Measurements from ENCODE around the gene PRRC2A.

The PRRC2A gene

GRCh38 chr6:31578184-31579118 is 42.1 kb upstream of the PRRC2A start:
- H3K4me3 ChIP-seq (ENCODE audit: low read depth, low read length): no peak overlapping the region
- no peaks in the 10 kb centered on the region for H3K36me3 ChIP-seq (ENCODE audit: control insufficient read depth in 2 of 2, insufficient read depth in 1 of 2, low read length in 2 of 2)
- ChIA-PET CTCF (interaction anchor here (0.5 to 18.7 kb wide), 9 partner anchors 8 to 1582 kb away, joined by 3 to 518 read pairs (median 5); partner anchors contain the start of genes ATP6V1G2, LST1, LTA and NCR3), POLR2A (no interaction called here)
- TF ChIP-seq ZNF341 (tag by site-specific recombination; IDR thresholded peaks at IDR 0.05; ENCODE audit: low read depth) (peak; percentile 38; the same call in 1 of the 2 replicates), GFI1B (tag by site-specific recombination; IDR thresholded peaks at IDR 0.05) (0 out of 2 replicates have a peak, but pooled peaks have one; percentile 56), ZNF449 (tag by site-specific recombination; IDR thresholded peaks at IDR 0.05) (0 out of 2 replicates have a peak, but pooled peaks have one; percentile 40), ZNF621 (tag by site-specific recombination; IDR thresholded peaks at IDR 0.05) (no peak), IKZF3 (tag by site-specific recombination; IDR thresholded peaks at IDR 0.05) (0 out of 2 replicates have a peak, but pooled peaks have one; percentile 50)
- peaks cover 4% of the 10 kb centered on the region; the same call in 1 of the 2 replicates for H3K4me1 ChIP-seq (ENCODE audit: control insufficient read depth, insufficient read depth, low read length)
- no peaks in the 10 kb centered on the region for H3K9me3 ChIP-seq (ENCODE audit: control insufficient read depth, insufficient read depth, low read depth, low read length)
- H3K27ac ChIP-seq (ENCODE audit: extremely low read depth, low read depth, low read length): no peak overlapping the region

- no peak overlapping the region for H3K27ac ChIP-seq (ENCODE audit: extremely low read depth, low read depth, low read length)
- peaks cover 4% of the 10 kb centered on the region; the same call in 1 of the 2 replicates for H3K4me1 ChIP-seq (ENCODE audit: control insufficient read depth, insufficient read depth, low read length)
- H3K4me3 ChIP-seq (ENCODE audit: low read depth, low read length): no peak overlapping the region
- TF ChIP-seq ZFP3 (tag by site-specific recombination; IDR thresholded peaks at IDR 0.05; ENCODE audit: low read depth): no peak
- TF ChIP-seq TCF7L2 (IDR thresholded peaks at IDR 0.05; ENCODE audit: borderline replicate concordance, low read depth, low read length): no peak
- TF ChIP-seq TSHZ1 (tag by site-specific recombination; IDR thresholded peaks at IDR 0.05; ENCODE audit: borderline replicate concordance): no peak
- TF ChIP-seq ZNF350 (tag by site-specific recombination; IDR thresholded peaks at IDR 0.05): no peak
- no peak for TF ChIP-seq CTCF (tag by site-specific recombination; IDR thresholded peaks at IDR 0.05)
- no peak for TF ChIP-seq ZNF174 (tag by site-specific recombination; IDR thresholded peaks at IDR 0.05)
- no peak for TF ChIP-seq ZNF747 (tag by site-specific recombination; IDR thresholded peaks at IDR 0.05)
- ChIA-PET CTCF (interaction anchor here (0.6 to 18.7 kb wide), 6 partner anchors 10 to 179 kb away, joined by 4 to 518 read pairs (median 39); partner anchors contain the start of genes ATP6V1G2, LTA, NCR3 and NFKBIL1), POLR2A (no interaction called here)
- no peaks in the 10 kb centered on the region for H3K9me3 ChIP-seq (ENCODE audit: control insufficient read depth, insufficient read depth, low read depth, low read length)
- H3K36me3 ChIP-seq (ENCODE audit: control insufficient read depth in 2 of 2, insufficient read depth in 1 of 2, low read length in 2 of 2): no peaks in the 10 kb centered on the region
Measured at GRCh38 chr6:31579119-31579505, 41.4 kb upstream of the PRRC2A start.
